G401.6 (cell line): ENCODE data around the gene AP3S2.

Experiments
- FAIRE-seq: peaks from 2 replicates; lab custom pipeline; 2012; peaks lifted over from hg19 to GRCh38; lab: Jason Lieb, UNC

Gene AP3S2

DNA sequence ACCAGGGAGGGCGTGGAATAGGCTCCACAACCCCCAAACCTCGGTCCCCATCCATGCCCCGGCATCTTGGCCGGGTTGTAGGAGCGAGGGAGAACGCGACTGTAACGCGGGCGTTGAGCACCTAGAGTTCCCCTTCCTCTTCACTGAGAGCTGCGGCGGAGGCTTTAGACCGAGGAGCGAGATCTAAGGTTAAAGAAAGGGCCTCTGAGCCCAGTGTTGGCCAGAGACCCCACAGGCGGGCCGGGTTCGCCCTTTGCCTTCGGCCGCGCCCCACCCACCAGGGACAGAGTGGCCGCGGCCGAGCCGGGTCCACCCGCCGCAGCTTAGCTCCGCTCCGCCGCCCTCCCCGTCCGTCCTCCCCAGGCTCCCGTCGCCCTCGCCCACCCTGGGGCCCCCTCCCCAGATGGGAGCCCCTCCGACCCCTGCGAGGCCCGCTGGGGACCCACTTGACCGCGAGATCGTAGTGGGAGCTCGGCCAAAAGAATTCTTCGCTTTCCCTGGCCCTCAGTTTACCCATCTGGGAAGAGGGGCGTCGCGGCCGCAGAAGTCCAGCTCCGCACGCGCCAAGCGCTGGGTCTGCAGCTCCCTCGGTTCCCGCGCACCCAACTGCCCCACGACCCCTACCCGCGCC, 79.6 kb downstream of the AP3S2 start:
- FAIRE-seq: no peak

DNA sequence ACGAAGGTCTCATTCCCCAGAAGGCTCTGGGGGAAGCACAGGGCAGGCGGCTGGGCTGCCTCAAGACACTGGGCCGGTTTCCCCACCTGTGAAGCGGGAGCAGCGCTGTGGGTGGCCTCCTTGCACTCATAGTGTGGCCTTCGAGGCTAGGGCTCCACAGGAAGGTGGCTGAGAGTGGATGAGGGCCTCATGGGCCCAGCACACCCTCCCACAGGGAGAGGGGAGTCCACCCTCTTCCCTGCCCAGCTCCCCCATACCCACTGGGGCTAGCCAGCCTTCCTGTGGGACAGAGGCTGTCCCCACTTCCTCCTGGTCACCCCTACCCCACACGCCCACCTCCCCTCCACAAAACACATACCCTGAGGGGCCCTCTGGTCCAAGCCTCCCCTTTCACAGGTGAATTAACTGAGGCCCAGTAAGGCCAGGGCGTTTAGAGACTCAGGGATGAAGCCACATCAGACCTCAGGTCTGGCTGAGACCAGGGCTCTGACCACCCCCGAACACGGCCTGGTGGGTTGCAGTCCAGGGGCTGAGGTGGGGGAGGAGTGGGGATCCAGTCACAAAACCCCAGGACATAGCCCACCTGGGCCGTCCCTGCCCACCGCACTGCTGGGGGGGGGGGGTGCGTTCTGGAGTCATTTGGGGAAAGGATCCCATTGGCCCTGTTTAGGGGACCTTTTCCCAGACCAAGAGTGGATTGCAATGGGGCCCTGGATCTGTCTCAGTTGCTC, 80.2 kb downstream of the AP3S2 start:
- FAIRE-seq: no peak

DNA sequence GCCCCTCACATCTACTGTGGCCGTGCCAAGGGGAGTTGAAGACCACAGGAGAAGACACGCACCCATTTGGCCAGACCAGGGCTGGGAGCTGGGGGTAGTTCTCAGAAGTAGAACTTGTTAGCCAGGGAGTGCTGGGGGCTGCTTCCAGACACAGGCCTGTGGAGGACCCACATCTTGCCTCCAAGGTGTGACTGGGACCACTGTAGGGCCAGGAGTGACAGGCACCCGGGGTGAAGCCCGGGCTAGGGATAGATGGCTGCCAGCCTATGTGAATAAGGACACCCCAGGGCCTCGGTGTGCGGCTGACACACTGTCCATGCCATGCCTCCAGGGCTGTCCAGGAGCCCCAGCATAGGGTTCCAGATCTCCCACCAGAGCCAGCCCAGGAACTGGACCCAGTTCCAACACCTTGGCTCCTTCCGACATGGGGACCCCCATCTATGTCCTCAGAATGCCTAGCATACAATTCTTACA, 80.9 kb downstream of the AP3S2 start:
- FAIRE-seq: no peak

DNA sequence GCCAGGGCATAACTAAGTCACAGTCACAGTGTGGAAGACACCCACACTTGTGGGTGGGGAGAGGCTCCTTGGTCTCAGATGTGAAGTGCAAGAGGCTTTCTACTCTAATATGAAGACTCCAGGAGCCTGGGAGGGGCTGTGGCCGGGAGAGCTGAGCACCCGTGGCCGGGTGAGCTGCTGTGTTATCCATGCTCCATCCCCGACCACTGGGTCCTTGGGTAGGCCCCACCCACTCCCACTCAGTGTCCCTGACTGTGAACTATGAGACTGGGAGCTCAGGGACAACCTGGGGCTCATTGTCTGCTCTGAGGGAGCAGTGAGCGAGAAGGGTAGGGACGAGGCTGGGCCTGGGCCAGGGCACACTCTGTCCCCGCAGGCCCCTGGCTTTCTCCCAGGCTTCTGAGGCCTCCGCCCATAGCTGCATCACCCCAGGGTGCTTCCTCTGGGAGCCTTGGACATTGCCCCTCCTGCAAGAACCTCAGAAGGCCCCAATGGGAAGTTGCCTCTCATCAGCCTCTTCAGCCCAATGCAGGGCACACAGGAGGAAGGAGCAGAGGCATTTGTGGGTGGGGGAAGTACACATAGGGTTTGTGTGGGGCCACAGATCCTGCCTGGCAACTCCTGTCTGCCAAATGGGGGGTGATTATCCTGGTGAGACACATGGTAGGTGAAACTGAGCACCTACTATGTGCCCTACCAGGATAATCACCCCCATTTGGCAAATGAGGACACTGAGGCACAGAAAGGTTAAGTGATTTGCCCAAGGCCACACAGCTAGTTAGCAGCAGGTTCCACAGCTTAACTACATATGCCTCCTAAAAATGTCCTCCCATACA, 81.6 kb downstream of the AP3S2 start:
- FAIRE-seq: no peak

DNA sequence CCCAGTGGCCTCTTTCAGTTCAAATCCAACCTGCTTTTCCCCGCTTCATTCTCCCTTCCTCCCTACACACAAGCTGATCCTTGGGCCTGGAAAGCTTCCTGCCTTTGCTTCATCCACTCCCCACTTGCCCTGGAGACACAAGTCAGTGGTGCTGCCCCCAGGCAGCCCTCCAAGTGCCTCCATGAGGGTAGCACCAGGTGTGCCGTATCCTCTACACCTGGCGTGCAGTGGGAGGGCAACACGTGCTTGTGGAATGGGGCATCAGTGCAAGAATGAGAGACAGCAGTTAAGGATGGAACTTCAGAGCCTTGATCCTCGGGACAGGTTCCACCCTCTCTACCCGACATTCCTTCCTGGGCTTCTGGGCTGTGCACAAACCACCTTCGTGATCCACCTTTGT, 83.0 kb downstream of the AP3S2 start:
- no peak for FAIRE-seq

DNA sequence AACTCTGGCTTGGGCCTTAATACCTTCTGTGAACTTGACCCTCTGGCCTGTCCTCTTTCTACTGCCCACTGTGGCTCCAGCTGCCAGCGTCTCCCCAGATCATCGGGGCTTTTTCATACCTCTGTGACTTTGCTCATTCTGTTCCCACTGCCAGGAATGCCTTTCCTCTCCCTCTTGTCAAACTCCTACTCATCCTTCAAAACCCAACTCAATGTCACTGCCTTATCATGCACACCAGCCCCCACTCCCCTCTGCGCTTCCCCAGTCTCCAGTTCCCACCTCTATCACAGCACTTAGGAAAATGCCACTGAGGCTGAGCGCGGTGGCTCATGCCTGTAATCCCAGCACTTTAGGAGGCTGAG, 84.0 kb downstream of the AP3S2 start:
- FAIRE-seq: no peak

DNA sequence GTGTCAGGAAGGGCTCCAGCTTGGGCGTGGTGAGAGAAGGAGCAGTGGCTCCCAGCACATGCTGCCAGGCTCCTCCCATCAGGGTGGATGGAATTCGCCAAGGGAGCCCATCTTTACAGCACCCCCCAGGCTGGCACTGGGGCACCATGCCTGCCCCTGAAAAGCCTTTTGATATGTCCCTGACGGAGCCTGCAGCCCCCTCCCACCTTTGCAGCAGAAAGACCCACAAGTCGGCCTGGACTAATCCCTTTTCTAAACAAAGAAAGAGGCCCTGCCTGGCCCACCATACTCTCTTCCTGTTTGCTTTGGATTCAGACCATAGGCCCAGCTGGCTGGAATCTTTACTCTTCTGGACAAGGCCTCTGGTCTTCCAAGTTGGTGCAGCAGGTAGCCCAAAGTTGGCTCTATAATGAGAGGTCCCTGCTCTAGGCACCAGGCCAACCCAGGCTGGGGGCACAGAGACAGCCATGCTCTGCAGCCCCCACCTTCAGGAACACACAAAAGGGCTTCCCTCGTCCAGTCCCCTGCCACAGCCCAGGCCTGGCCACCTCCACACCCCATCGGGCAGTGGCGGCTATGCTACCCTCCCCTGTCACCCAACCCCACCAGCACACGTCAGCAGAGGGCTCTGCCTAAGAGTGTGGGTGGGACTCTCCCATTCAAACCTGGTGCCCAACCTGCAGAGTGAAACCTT, 84.6 kb downstream of the AP3S2 start:
- no peak for FAIRE-seq

DNA sequence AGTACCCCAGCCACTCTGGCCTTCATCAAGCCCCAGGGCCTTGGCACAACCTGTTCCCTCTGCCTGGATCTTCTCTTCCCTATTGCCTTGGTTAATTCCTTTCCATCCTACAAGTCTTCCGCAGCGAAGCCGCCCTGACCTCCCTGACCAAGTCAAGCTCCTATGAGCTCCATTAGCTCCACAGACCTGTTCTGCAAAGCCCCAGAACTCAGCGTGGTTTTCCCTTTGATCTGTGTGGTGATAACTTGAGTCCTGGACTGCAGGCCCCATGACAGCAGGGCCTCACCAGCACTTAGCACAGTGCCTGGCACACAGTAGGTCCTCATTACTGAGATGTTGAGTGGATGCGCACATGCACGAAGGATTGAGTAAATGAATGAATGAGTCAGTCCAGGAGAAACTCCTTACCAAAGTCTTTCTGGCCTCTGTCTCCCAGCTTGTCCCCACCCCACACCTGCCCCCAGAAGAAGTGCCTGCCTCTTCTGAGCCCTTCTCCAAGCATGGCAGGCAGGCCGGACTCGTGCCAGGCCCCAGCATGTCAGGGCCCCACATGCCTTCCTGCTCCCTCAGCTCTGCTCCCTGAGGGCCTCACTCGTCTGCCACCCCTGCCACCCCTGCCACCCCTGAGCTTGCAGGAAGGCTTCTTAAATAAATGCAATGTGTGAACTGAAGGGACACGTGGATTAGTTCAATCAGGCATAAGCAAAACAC, 85.5 kb downstream of the AP3S2 start:
- FAIRE-seq: no peak

DNA sequence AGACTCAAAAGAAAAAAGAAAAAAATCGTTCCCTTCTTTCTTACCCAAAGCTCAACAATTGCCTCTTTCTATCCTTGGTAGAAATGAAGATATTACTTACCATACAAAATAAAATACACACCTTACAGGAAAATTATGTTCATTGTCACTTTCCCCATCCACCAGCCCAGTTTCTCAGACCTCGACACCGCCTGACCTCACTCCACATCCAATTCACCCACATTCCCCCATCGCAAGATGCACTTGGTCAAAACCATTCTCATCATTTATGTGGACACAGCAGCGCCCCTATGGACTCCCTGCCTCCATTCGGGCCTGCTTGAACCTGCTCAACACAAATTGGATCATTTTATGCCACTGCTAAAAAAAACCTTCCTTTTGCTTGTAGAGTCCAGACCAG, 86.1 kb downstream of the AP3S2 start:
- FAIRE-seq: no peak

DNA sequence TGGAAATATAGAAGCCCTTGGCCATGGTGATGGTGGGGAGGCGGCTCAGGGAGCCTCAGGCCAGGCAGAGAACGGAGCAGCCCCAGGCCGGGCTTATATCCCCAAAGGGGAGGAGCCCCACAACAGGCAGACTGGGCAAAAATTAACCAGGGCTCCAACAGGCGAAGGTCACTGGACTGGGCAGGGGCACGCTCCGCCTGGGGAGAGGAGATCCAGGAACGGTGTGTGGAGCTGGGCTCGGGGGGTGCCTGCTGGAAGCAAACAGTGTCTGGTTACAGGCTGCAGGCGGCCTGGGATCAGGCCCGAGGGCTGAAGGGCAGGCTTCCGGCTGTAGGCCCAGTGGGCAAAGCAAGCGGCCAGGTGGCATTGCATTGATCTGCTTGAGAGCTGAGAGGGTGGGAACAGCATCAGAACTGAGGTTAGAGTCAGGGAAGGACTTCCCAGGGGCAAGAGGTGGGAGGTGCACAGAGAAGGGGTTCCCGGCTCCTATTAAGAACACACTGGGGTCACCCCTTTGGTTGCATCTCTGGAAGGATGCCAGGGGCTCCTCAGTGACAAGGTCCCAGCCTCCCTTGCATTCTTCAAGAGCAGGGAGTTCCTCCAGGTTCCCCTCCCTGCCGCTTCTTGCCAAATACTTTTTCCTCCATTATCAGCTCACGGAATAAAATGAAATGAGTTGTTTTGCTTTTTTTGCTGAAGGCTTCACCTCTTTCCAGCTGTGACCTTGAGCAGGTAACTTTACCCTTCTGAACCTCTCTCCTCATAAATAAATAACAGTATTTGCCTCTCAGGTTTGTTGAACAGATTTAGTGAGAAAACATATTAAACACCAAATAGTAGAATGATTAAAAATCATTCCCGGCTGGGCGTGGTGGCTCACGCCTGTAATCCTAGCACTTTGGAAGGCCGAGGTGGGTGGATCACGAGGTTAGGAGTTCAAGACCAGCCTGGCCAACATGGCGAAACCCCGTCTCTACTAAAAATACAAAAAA, 86.9 kb downstream of the AP3S2 start:
- FAIRE-seq: no peak

DNA sequence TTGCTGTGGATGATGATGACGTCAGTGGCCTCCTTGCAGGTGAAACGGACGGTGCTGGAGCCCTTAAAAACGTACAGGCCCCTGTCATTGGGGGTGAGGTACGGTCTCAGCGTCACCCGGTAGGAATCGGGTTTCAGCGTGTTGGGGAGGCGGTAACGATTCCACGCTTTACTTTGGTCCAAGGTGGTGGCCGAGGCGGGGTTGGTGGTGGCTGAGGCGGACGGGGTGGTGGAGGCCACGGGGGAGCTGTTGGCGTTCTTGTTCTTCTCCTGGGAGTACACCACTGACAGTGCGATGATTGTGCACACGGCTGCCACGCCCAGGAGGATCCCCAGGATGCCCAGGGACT, 87.6 kb downstream of the AP3S2 start:
- FAIRE-seq: no peak

DNA sequence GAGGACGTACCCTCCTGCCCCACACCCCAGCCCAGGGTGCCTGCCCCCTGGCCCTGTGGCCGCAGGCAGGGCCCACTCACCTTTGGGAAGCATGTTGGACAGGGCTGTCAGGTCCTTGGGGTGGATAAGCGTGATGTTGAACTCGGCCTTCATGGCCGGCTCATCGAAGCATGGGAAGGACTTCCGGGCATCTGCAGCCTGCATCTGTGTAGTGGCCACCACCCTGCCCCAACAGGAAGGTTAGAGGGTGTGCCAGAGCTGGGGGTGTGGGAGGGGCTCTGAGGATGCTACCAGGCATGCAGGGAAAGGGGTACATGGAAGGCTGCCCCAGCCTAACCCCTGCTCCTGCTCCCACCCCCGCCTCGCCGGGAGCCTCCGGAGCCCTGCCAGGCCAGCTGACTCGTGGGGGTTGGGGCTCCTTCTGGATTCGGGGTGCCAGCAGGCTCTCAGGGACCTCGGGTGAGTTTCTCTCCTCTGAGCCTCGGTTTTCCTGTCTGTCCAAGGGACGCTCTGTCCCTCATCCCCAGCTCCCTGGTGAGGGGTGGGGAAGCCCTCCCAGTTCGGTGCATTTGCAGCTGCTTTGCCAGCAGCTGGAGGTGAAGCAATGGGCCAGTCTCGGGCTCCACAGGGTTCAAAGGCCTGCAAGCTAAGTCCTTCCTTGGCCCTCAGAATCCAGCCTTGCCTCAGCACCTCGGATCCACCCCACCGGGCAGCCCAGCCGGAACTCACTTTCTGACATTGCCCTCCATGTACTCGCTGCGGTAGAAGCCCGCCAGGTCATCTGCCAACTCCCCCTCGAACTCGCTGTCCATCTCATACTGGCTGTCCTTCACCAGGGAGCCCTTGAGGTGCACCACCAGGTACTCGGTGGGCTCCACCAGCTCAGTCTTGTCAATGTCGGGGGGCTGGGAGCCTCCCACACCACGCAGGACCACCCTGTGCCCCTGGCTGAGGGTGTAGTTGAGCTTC, 88.3 kb downstream of the AP3S2 start:
- no peak for FAIRE-seq

DNA sequence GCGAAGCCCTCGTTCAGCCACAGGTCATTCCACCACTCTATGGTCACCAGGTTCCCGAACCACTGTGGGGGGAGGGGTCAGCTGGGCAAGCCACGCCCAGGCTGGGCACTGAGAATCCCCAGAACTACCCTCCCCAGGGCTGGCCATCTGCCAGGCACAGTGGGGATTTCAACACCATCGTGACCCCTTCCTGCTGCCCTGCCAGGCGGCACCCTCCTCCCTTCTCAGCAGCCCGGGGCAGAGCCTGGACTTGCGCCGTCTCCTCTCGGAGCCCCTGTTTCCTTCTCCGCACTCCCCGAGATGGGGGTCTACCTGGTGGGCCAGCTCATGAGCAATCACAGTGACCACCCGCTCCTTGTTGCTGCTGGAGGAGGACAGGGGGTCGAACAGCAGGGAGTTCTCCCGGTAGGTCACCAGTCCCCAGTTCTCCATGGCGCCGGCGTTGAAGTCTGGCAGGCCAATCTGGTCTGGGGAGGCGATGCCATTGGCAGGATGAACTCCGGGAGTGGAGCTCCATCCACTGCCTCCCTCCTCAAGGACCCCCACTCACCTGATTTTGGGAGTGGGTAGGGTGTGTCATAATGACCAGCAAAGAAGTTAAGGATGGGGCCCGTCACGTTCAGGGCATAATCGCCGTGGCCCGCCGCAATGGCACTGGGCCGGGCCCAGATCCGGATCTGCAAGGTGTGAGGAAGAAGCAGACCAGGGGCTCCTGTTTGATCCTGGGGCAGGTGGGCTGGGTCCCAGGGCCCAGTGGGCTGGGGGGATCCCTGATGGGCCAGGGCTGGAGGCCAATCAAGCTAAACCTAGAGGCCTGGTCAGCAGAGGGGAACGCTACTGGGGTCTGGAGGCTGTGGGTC, 89.6 kb downstream of the AP3S2 start:
- FAIRE-seq: no peak

DNA sequence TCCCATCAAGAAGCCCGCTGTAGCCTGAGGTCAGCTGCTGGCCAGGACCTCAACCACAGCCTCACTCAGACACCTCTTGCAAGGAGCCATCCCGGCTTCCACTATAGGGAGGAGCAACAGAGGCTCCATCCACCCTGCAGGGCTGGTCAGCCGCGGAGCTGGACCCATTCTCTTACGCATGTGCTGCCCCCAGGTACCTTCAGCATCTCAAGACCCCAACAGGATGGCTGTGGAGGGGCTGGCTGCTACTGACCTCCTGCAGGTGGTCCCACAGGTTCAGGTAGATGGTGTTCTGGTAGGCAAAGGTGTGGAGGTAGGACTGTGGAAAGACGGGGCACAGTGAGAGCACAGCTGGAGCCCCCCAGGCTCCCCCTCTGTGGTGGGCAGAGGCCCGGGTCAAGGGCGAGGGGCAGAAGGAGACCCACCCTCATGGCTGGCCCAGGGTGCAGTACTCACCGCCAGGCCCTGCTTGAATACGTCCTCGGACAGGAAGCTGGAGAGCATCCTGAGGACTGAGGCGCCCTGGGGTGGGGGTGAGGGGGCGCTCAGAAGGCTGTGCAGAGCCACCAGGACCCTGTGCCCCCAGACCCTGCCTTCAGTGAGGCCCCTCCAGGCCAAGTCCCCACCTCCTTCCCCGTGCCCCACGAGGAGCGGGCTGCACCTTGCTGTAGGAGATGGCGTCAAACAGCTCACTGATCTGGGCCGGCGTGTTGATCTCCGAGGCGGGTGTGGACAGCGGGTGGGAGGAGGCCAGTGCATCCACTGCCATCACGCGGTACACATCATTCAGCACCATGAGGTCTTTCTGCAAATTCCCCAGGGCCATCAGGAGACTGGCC, 90.6 kb downstream of the AP3S2 start:
- no peak for FAIRE-seq

DNA sequence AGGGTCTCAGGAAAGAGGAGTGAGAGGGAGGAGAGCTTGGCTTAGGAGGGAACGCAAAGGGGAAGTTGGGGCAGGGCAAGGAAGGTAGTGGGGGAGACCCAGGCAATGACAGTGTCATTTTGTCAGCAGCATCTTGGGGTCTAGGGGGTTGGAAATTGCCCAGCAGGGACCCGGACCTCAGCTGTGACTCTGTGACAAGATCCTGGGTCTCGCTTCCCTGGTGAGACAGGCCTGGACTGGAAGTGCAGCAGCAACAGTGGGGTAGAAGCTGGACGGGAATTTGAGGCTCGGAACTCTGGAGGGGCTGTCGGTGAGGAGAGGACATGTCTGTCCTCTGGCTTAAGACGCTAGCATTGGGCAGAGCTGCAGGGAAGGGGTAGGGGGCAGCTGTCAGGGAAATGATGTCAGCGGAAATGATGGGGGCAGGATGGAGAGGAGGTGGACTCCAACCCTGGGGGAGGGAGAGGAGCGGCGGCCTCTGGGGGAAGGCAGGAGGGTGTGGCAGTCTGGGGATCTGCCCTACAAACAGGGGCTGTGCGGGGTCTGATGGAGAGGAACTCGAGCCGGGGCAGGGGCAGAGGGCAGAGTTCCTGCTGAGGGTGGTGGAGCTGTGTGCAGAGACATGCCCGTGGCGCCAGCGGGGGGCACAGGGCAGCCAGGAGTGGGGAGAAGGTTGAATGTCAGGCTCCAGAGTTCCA, 91.4 kb downstream of the AP3S2 start:
- no peak for FAIRE-seq

DNA sequence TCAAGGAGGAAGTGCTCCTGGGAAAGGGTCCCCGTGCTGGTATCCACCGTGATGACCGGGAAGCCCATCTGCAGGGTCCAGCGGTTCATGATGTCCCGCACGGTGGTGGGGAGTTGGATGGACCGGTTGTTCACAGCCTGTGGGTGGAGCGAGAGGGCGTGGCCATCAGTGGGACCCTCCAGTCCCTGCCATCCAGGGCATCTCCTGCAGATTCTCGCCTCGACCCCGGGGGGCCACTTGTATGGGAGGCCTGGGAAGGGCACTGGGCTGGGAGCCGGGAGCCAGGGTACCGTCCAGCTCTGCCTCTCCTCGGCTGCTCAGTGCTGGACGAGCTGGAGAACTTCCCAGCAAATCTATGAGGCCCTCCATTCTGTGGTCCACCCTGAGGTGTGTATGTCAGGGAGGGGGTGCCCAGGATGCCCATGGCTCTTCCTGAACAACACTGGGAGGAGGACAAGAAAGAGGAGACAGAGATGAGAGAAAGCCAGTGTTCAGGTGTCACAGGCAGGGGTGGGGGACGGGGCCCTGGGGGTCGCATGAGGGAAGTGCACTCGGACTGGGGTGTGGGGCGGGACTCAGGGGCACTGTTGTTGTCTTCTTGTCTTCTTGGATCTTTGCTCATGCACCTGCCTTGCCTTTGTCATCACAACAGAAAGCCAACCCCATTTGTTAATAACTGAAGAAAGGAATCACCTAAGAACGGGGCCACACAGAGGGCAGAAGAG, 92.2 kb downstream of the AP3S2 start:
- FAIRE-seq: no peak
